Measurements from ENCODE around the gene DGKE.

DGKE gene

GRCh38 chr17:56847106-56847505 lies 13.2 kb downstream of the DGKE start:
- no peak for DNase-seq (ENCODE audit: low spot score)

DNA sequence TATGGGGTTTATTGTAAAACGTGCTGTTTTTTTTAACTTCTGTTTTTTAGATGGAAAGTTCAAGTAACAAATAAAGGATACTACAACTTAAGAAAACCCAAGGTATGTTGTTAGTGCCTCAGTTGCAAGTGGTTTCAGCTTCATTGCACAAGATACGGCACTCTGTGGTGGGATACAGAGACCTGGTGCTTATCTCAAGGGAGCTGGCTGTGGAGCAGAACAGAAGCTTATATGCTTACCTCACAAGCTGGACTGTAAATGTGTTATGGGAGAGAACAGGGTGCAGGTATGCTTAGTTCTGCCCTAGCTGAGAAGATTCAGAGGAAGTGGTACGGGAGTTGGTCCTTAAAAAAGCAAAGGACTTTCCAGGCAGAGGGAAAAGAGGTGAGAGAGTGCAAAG lies 15.2 kb downstream of the DGKE start:
- DNase-seq (ENCODE audit: low spot score): no peak

- DNase-seq (ENCODE audit: low spot score): no peak
These were observed 16.6 kb downstream of the DGKE start for GRCh38 chr17:56850591-56850990.

- DNase-seq (ENCODE audit: low spot score): no peak
These were observed 17.1 kb downstream of the DGKE start for GRCh38 chr17:56851008-56851407.

DNA sequence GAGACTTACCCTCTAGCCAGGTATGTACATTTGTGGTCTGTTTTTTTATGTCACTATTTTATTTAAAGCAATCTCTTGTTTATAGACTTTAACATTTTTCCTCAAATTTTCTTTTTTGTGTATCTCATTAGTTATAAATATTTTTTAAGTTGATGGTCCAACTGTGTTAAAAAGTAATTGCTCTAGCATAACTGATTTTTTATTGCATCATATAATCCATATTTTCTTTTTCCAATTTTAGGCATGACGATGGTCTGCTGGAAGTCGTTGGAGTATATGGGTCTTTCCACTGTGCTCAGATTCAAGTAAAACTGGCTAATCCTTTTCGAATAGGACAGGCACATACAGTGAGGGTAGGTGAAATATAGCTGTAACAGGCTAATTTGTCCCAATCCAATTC lies 27.9 kb downstream of the DGKE start:
- no peak for DNase-seq (ENCODE audit: low spot score)

DNA sequence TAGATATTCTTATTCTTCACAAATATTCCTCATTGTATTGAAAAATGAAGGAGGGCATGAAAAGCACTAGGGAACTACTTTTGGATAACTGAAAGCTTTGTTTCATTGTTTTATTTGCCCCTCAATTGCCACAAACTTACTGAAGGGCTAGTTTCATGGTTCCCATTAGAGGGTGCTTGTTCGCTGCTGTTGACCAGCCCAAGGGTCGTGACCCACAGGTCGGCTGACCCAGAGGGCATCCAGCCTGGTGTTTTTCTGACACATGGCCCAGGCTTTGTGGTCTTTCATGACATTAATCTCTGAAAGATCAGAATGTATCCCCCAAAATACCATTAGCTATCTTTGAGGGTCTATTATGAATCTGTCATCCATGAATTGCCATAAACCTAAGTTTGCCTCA lies 30.0 kb downstream of the DGKE start:
- DNase-seq (ENCODE audit: low spot score): no peak

DNA sequence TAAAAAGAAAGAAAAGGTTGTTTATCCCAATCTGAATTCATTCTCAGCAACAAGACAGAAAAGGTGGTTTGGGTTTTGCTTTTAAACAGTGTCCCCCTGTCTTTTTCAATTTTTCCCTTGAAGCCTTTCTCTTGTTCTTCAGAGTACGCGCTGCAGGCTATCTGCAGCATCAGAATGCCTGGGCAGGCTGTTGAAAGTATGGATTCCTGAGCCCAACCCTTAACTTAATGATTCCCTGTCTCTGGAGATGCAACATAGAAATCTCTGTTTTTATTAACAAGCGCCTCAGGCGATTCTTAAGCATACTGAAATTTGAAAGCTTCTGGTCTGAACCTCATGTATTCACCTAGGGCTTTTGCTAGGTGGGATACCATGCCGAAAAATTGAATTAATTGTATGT lies 32.1 kb downstream of the DGKE start:
- no peak for DNase-seq (ENCODE audit: low spot score)

GRCh38 chr17:56866496-56866895 lies 32.5 kb downstream of the DGKE start:
- no peak for DNase-seq (ENCODE audit: low spot score)

GRCh38 chr17:56867948-56868376 lies 34.0 kb downstream of the DGKE start:
- DNase-seq (ENCODE audit: low spot score): no peak

- no peak for DNase-seq (ENCODE audit: low spot score)
These were observed 34.8 kb downstream of the DGKE start for GRCh38 chr17:56868716-56869115.

GRCh38 chr17:56870081-56870651 lies 36.2 kb downstream of the DGKE start:
- no peak for DNase-seq (ENCODE audit: low spot score)

DNA sequence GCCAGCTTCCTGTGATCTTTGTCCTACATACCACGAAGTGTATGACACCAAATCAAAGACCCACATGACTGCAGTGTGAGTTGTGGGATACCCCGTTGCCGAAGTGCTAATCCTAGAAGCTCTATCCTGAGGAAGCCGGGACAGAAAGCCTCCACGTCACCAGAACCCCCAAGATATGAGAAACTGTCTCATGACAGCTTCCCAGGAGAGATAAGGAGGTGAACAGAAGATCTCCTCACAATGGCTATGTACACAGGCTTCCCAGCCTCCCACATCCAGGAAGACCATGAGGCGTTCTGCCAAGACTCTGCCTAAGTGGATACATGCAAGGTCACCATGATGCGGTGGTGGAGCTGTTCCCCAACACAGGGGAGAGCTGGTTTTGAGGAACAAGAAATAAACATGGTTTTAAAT lies 42.8 kb downstream of the DGKE start:
- no peak for DNase-seq (ENCODE audit: low spot score)

- no peak for DNase-seq (ENCODE audit: low spot score)
These were observed 45.3 kb downstream of the DGKE start for GRCh38 chr17:56879280-56879679.

DNA sequence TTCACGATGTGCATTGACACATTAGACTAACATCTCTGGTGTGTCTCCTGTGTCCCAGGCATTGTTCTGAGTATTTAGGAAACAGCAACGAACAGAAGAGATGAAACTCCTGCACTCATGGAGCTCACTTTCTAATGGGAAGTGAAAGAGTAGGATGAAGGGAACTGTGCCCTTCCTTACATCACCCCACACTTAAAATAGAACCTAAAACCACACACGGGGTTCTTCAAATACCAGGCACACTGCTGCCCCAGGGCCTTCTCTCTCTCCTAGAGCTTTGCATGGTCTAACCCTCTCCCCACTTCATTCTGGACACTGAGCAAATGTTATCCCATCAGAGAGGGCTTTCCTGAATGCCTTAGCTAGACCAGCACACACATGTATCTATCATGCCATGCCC lies 46.2 kb downstream of the DGKE start:
- no peak for DNase-seq (ENCODE audit: low spot score)

GRCh38 chr17:56880571-56880970 lies 46.6 kb downstream of the DGKE start:
- DNase-seq (ENCODE audit: low spot score): no peak

GRCh38 chr17:56881685-56882295 lies 47.8 kb downstream of the DGKE start:
- DNase-seq (ENCODE audit: low spot score): no peak

DNA sequence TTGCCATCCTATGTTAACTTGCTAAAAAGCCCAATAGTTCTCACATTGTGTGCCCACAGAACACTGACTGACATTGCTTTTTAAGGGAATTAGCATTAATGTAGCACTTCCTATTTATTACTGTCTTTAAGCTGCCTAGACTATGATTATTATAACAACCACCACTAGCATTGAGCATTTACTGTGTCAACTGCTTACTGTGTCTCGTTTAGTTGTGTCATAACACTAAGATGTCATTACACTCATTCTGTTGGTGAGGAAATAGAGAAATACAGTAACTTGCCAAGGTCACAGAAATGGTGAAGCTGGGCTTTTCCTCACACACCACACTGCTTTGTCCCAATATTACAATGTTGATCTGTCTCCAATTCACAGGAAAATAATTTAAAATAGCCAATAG lies 49.7 kb downstream of the DGKE start:
- no peak for DNase-seq (ENCODE audit: low spot score)

- DNase-seq (ENCODE audit: low spot score): no peak
These were observed 50.7 kb downstream of the DGKE start for GRCh38 chr17:56884483-56885311.

- no peak for DNase-seq (ENCODE audit: low spot score)
These were observed 51.3 kb downstream of the DGKE start for GRCh38 chr17:56885312-56885657.

- no peak for DNase-seq (ENCODE audit: low spot score)
These were observed 52.4 kb downstream of the DGKE start for GRCh38 chr17:56886288-56886731.

DNA sequence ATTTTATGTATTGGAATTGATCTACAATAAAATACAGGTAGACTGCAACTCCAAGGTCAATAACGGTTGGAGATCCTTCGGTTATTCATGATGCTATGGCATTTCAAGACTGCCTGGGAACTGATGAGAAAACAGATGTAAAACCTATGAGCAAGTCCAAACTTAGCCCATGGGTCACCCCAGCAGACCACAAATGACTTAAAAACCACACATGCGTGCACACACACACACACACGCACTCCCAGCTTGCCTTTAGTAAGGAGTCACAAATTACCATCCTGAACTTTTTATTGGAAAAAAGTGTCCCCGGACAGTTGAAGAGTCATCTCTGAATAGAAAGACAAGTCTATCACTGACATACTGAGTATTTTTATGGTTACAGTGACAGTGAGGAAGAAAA lies 53.2 kb downstream of the DGKE start:
- no peak for DNase-seq (ENCODE audit: low spot score)

DNA sequence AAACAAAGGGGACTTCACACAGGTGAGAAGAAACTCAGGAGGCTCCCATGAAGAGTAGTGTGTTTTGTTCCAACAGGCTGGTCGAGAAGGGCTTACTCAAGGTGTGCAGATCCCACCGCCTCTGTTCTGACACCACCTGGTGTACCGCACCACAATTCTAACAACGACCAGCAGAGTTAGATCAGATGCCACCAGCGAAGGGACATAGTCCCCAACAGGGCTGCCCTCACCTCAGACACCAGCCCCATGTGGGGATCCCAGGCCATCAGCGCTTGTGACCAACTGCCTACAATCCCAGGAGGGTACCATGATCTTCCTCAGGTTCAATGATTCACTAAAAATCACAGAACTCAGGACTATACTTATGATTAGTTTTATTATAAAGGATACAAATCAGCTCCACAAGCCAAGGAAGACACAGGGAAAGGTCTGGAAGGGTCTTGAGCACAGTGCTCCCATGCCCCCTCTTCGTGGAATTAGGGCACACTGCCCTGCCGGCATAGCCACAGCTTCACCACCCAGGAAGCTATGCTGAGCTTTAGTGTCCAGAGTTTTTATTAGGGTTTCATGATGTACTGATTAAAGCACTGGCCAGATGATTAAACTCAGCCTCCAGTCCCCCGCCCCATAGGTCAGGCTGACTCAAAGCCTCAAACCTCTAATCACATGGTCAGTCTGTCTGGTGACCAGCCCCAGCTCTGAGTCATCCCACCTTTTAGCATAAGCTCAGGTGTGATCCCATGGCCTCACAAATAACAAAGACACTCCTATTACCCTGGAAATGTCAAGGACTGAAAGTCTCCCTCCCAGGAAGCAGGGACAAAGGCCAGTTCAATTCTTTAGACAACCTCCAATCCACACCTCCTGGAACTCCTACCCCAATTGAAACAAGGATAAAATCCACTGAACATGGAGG lies 53.9 kb downstream of the DGKE start:
- DNase-seq (ENCODE audit: low spot score): no peak

All from SK-N-DZ (cell line).